ENCODE data around the gene WDR5B. TPM values are rescaled to one million over a fixed set of nuclear protein-coding genes. Genes with fewer than 3 reads are reported as not detected.

Gene WDR5B
- total RNA-seq, 2 donors from 2014 or later = 2.3 to 3.1 TPM

Other genes with a start within 250 kb of the WDR5B start
- not detected for gene CASR, start 232.4 kb downstream of the WDR5B start, total RNA-seq
- gene CSTA, start 90.8 kb downstream of the WDR5B start, total RNA-seq = not detected
- 10 to 100 TPM; 52.0 to 99.6 TPM for gene MIX23, start 32.8 kb downstream of the WDR5B start, total RNA-seq
- 100 to 1,000 TPM in 1 of 2 donors, 10 to 100 TPM in 1; 51.2 to 194 TPM for gene FAM162A, start 31.9 kb downstream of the WDR5B start, total RNA-seq
- 10 to 100 TPM; 40.3 to 89.5 TPM for gene KPNA1, start 98.9 kb upstream of the WDR5B start, total RNA-seq
- gene PARP9, start 148.2 kb upstream of the WDR5B start, total RNA-seq = 10 to 100 TPM; 26.9 to 70.1 TPM
- gene DTX3L, start 148.3 kb upstream of the WDR5B start, total RNA-seq = 10 to 100 TPM; 30.4 to 65.2 TPM
- 10 to 100 TPM; 13.8 to 23.5 TPM for gene PARP15, start 161.6 kb upstream of the WDR5B start, total RNA-seq